ENCODE measurements around the gene MAST4.

The MAST4 gene

DNA sequence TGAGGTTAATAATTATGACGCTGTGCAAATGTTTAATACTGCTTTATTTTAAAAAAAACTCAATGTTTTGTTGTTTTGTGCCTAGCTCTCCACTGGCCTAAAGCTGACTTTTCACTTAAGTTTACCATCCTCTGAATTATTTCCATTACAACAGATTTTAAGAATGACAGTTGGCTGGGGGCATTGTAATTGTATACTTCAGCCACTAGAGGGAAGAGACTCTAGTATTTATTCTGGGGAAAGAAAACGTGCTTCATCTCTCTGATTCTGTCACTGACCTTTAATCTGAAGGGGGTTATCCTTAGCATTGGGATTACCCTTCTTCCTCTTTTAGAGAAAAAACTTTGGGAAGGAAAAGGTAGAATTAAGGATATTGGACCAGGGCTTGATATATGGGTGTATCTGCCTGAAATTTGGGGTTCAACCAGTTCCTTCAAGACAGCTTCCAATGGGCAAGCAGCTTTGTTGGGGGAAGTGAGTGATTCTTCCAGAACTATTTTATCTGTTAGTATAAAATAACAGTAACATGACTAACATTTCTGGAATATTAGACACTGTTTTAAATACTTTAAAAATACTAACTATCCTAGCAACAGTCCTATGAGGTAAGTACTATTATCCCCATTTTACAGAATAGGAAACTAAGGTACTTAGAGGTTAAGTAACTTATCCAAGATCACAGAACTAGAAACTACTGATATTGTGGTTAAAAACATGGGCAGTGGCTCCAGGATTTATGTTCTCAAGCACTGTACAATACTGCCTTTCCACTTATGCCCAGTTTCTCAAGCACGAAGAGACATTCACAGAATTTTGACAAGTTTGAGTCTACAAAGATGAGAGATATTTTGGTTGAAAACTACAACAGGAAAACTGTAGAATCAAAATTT lies 392.0 kb downstream of the MAST4 start:
- Histone ChIP-seq H3K4me1 (ENCODE audit: insufficient read depth, poor library complexity, severe bottlenecking) (peaks cover 13% of the 10 kb centered on the region), H3K36me3 (ENCODE audit: low read depth) (no peaks in the 10 kb centered on the region), H3K4me3 (ENCODE audit: severe bottlenecking) (no peak overlapping the region), H3K27me3 (ENCODE audit: insufficient read depth, poor library complexity, severe bottlenecking) (no peaks in the 10 kb centered on the region), H3K9me3 (ENCODE audit: severe bottlenecking) (no peaks in the 10 kb centered on the region), H3K27ac (ENCODE audit: poor library complexity, severe bottlenecking) (no peak overlapping the region)
- ATAC-seq (ENCODE audit: low read depth): peak; percentile 59
- DNase-seq (ENCODE audit: low spot score): no peak
- peak; percentile 95 for TF ChIP-seq CTCF (IDR thresholded peaks at IDR 0.05; ENCODE audit: poor library complexity, severe bottlenecking)

GRCh38 chr5:66989286-66989685 lies 393.1 kb downstream of the MAST4 start:
- Histone ChIP-seq H3K27ac (ENCODE audit: poor library complexity, severe bottlenecking) (no peak overlapping the region), H3K9me3 (ENCODE audit: severe bottlenecking) (no peaks in the 10 kb centered on the region), H3K4me1 (ENCODE audit: insufficient read depth, poor library complexity, severe bottlenecking) (peaks cover 13% of the 10 kb centered on the region), H3K27me3 (ENCODE audit: insufficient read depth, poor library complexity, severe bottlenecking) (no peaks in the 10 kb centered on the region), H3K4me3 (ENCODE audit: severe bottlenecking) (no peak overlapping the region), H3K36me3 (ENCODE audit: low read depth) (no peaks in the 10 kb centered on the region)
- DNase-seq (ENCODE audit: low spot score) (no peak), ATAC-seq (ENCODE audit: low read depth) (peak; percentile 40; the same call in 2 of the 3 replicates)
- no peak for TF ChIP-seq CTCF (IDR thresholded peaks at IDR 0.05; ENCODE audit: poor library complexity, severe bottlenecking)

DNA sequence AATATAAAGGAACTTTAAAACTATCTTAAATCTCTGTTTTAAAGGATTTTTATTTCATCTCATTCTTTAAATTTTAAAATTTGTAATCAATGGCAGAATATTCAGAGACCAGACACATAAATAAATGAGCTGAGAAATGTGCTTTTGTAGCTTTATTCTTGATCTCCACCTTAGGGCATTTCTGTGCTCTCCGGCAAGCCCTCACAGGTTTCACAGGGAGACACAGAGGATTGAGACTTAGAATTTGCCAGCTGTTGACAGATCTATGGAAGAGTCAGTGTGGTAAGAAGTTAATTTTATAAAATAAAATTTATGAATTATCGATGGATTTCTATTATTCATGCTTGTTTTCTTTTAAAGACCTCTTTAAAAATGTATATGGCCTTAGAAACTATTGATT lies 393.6 kb downstream of the MAST4 start:
- H3K9me3 ChIP-seq (ENCODE audit: severe bottlenecking): no peaks in the 10 kb centered on the region
- no peak overlapping the region for H3K27ac ChIP-seq (ENCODE audit: poor library complexity, severe bottlenecking)
- DNase-seq (ENCODE audit: low spot score) (no peak), ATAC-seq (ENCODE audit: low read depth) (no peak)
- no peaks in the 10 kb centered on the region for H3K27me3 ChIP-seq (ENCODE audit: insufficient read depth, poor library complexity, severe bottlenecking)
- no peak for TF ChIP-seq CTCF (IDR thresholded peaks at IDR 0.05; ENCODE audit: poor library complexity, severe bottlenecking)
- H3K4me1 ChIP-seq (ENCODE audit: insufficient read depth, poor library complexity, severe bottlenecking): peaks cover 13% of the 10 kb centered on the region
- H3K36me3 ChIP-seq (ENCODE audit: low read depth): no peaks in the 10 kb centered on the region
- H3K4me3 ChIP-seq (ENCODE audit: severe bottlenecking): no peak overlapping the region

GRCh38 chr5:66991746-66992145 lies 395.6 kb downstream of the MAST4 start:
- H3K4me1 ChIP-seq (ENCODE audit: insufficient read depth, poor library complexity, severe bottlenecking): peaks cover 13% of the 10 kb centered on the region
- no peaks in the 10 kb centered on the region for H3K9me3 ChIP-seq (ENCODE audit: severe bottlenecking)
- no peak overlapping the region for H3K27ac ChIP-seq (ENCODE audit: poor library complexity, severe bottlenecking)
- no peak for ATAC-seq (ENCODE audit: low read depth)
- H3K4me3 ChIP-seq (ENCODE audit: severe bottlenecking): no peak overlapping the region
- DNase-seq (ENCODE audit: low spot score): no peak
- no peaks in the 10 kb centered on the region for H3K27me3 ChIP-seq (ENCODE audit: insufficient read depth, poor library complexity, severe bottlenecking)
- H3K36me3 ChIP-seq (ENCODE audit: low read depth): no peaks in the 10 kb centered on the region
- TF ChIP-seq CTCF (IDR thresholded peaks at IDR 0.05; ENCODE audit: poor library complexity, severe bottlenecking): no peak

DNA sequence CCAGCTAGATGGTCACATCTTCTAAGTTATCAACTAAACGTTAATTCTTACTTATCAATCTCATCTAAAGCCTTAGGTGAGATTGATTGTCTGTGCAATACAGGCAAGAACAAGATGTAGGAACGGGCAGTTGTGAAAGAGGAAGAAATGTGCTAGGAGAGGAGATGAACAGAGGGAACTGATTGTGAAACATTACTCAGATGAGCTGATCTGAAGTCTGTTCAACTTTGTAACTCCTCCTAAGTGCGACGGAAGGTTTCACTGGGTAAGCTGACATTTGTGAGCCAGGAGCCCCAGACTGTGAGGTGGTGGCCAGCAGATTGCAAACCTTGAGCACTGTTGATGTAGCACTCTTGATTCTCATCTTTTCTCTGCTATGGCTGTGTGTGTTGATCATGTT lies 396.4 kb downstream of the MAST4 start:
- Histone ChIP-seq H3K9me3 (ENCODE audit: severe bottlenecking) (no peaks in the 10 kb centered on the region), H3K4me1 (ENCODE audit: insufficient read depth, poor library complexity, severe bottlenecking) (peaks cover 12% of the 10 kb centered on the region), H3K36me3 (ENCODE audit: low read depth) (no peaks in the 10 kb centered on the region), H3K27ac (ENCODE audit: poor library complexity, severe bottlenecking) (no peak overlapping the region), H3K27me3 (ENCODE audit: insufficient read depth, poor library complexity, severe bottlenecking) (no peaks in the 10 kb centered on the region), H3K4me3 (ENCODE audit: severe bottlenecking) (no peak overlapping the region)
- DNase-seq (ENCODE audit: low spot score) (no peak), ATAC-seq (ENCODE audit: low read depth) (no peak)
- no peak for TF ChIP-seq CTCF (IDR thresholded peaks at IDR 0.05; ENCODE audit: poor library complexity, severe bottlenecking)

Measured in RWPE2 (cell line).